Mesenchymal stem cell (in vitro differentiated cells and primary cell): ENCODE data around the gene TRPM7.
"Not testable (repeated sequence)": the region's sequence is repeated elsewhere in the genome, so short reads cannot be mapped to it uniquely, and the experiment has no call there.

Experiments
- DNase-seq: peaks from one replicate; pipeline ENCODE4 v3.0.0-alpha.2; 2013
- H2AFZ ChIP-seq: one replicate; pipeline ENCODE4 v1.6.1; 2013; ENCODE audit warnings: low read depth, mild to moderate bottlenecking, control low read depth, inconsistent platforms, low read length, moderate library complexity
- H2AK5ac ChIP-seq: 2 replicates; pipeline ENCODE4 v1.6.1; 2013; ENCODE audit warnings: low read length, moderate library complexity, mild to moderate bottlenecking, inconsistent platforms; ENCODE audit not compliant: severe bottlenecking
- H2BK120ac ChIP-seq: one replicate; pipeline ENCODE4 v1.6.1; 2013; ENCODE audit warnings: low read depth, mild to moderate bottlenecking, inconsistent platforms, low read length, moderate library complexity
- H2BK12ac ChIP-seq, 2 experiments: one replicate each; pipeline ENCODE4 v1.6.1; 2013; ENCODE audit warnings: inconsistent platforms in 2 of 2, low read length in 2 of 2, mild to moderate bottlenecking in 2 of 2, moderate library complexity in 2 of 2, control low read depth in 1 of 2
- H2BK15ac ChIP-seq: one replicate; pipeline ENCODE4 v1.6.1; 2013; ENCODE audit warnings: mild to moderate bottlenecking, low read depth, inconsistent platforms; ENCODE audit not compliant: poor library complexity, severe bottlenecking
- H2BK5ac ChIP-seq: 2 replicates; pipeline ENCODE4 v1.6.1; 2013; ENCODE audit warnings: low read depth, mild to moderate bottlenecking, low read length, control low read depth, inconsistent platforms; ENCODE audit not compliant: poor library complexity, severe bottlenecking
- H3K14ac ChIP-seq, 2 experiments: one replicate each; pipeline ENCODE4 v1.6.1; 2013; ENCODE audit warnings: inconsistent platforms in 2 of 2, low read length in 2 of 2, control low read depth in 1 of 2, mild to moderate bottlenecking in 1 of 2, moderate library complexity in 1 of 2
- H3K18ac ChIP-seq, 2 experiments: one replicate each; pipeline ENCODE4 v1.6.1; 2013; ENCODE audit warnings: inconsistent platforms in 2 of 2, low read length in 2 of 2, control low read depth in 1 of 2, low read depth in 1 of 2, mild to moderate bottlenecking in 1 of 2
- H3K23ac ChIP-seq, 2 experiments: one replicate each; pipeline ENCODE4 v1.6.1; 2013; ENCODE audit warnings: inconsistent platforms in 2 of 2, low read length in 2 of 2, mild to moderate bottlenecking in 2 of 2, moderate library complexity in 2 of 2, control low read depth in 1 of 2
- H3K27ac ChIP-seq: 2 replicates; pipeline ENCODE4 v1.5.1; 2013; ENCODE audit warnings: mild to moderate bottlenecking, moderate library complexity, low read length, control low read depth, inconsistent platforms; ENCODE audit not compliant: poor library complexity, severe bottlenecking
- H3K27me3 ChIP-seq, 2 experiments: 2 replicates each; pipeline versions ENCODE4 v1.6.1 to v1.7.0; 2013; ENCODE audit warnings: low read length in 2 of 2, mild to moderate bottlenecking in 2 of 2, moderate library complexity in 2 of 2, control low read depth in 1 of 2, inconsistent platforms in 1 of 2; ENCODE audit not compliant: control insufficient read depth in 1 of 2, insufficient read depth in 1 of 2
- H3K36me3 ChIP-seq, 2 experiments: 2 replicates each; pipeline versions ENCODE4 v1.6.1 to v1.7.0; 2013; ENCODE audit warnings: low read length in 2 of 2, control low read depth in 1 of 2, inconsistent platforms in 1 of 2, low read depth in 1 of 2, mild to moderate bottlenecking in 1 of 2; ENCODE audit not compliant: insufficient read depth in 2 of 2, control insufficient read depth in 1 of 2
- H3K4ac ChIP-seq, 2 experiments: one replicate each; pipeline ENCODE4 v1.6.1; 2013; ENCODE audit warnings: inconsistent platforms in 2 of 2, low read length in 2 of 2, mild to moderate bottlenecking in 2 of 2, moderate library complexity in 2 of 2, control low read depth in 1 of 2, low read depth in 1 of 2
- H3K4me1 ChIP-seq: 2 replicates; pipeline ENCODE4 v1.6.1; 2013; ENCODE audit warnings: low read depth, low read length, control low read depth; ENCODE audit not compliant: control insufficient read depth, insufficient read depth
- H3K4me2 ChIP-seq: 2 replicates; pipeline ENCODE4 v1.6.1; 2013; ENCODE audit warnings: low read length, mild to moderate bottlenecking, inconsistent platforms; ENCODE audit not compliant: poor library complexity, severe bottlenecking
- H3K4me3 ChIP-seq, 2 experiments: 2 replicates each; pipeline versions ENCODE4 v1.5.1 to v1.7.0; 2013; ENCODE audit warnings: low read length in 2 of 2, mild to moderate bottlenecking in 2 of 2, control low read depth in 1 of 2, low read depth in 1 of 2; ENCODE audit not compliant: insufficient read depth in 1 of 2
- H3K79me1 ChIP-seq: replicated peaks from 2 replicates; pipeline ENCODE4 v1.6.1; 2013; ENCODE audit warnings: mild to moderate bottlenecking, control low read depth, low read length, inconsistent platforms; ENCODE audit not compliant: poor library complexity, severe bottlenecking
- H3K9ac ChIP-seq: 2 replicates; pipeline ENCODE4 v1.7.0; 2013; ENCODE audit warnings: mild to moderate bottlenecking, low read length, moderate library complexity
- H3K9me3 ChIP-seq: 2 replicates; pipeline ENCODE4 v1.7.0; 2013; ENCODE audit warnings: mild to moderate bottlenecking, low read length; ENCODE audit not compliant: control insufficient read depth
- H4K8ac ChIP-seq: one replicate; pipeline ENCODE4 v1.6.1; 2013; ENCODE audit warnings: inconsistent platforms, mild to moderate bottlenecking, low read length, moderate library complexity
- H4K91ac ChIP-seq: one replicate; pipeline ENCODE4 v1.6.1; 2013; ENCODE audit warnings: mild to moderate bottlenecking, low read length, inconsistent platforms
- WGBS: methylation state at CpG from one replicate; pipeline ENCODE4 v1.1.7; 2013; ENCODE audit warnings: mixed read lengths; 5-methylcytosine and 5-hydroxymethylcytosine counted together

The TRPM7 gene

GRCh38 chr15:50602028-50602427 is 84.6 kb downstream of the TRPM7 start:
- not testable (repeated sequence) for H3K9ac ChIP-seq, H3K9me3 ChIP-seq, H3K14ac ChIP-seq, H3K18ac ChIP-seq, H3K4me1 ChIP-seq, H4K91ac ChIP-seq, H3K4ac ChIP-seq, H4K8ac ChIP-seq, H2BK5ac ChIP-seq, H3K4me2 ChIP-seq, H2AFZ ChIP-seq, H2BK120ac ChIP-seq, H2AK5ac ChIP-seq, H2BK15ac ChIP-seq, H3K79me1 ChIP-seq, DNase-seq, H3K27me3 ChIP-seq, H3K23ac ChIP-seq, H3K4me3 ChIP-seq, H3K27ac ChIP-seq, H2BK12ac ChIP-seq
- WGBS = 98% methylated on average over 3 of the region's 5 CpGs
- peaks cover 6 to 86% of the 10 kb centered on the region in 2 experiments for H3K36me3 ChIP-seq

- Histone ChIP-seq H3K4me3 (no peak overlapping the region), H3K4me1 (no peaks in the 10 kb centered on the region), H2BK5ac (no peak overlapping the region), H3K36me3 (peaks cover 18 to 98% of the 10 kb centered on the region in 2 experiments), H2AK5ac (no peak overlapping the region), H3K79me1 (peaks cover 7% of the 10 kb centered on the region), H3K9ac (no peak overlapping the region), H2BK12ac (no peak overlapping the region), H3K14ac (no peak overlapping the region), H3K27ac (no peak overlapping the region), H2BK15ac (no peak overlapping the region), H4K91ac (no peak overlapping the region), H3K18ac (no peak overlapping the region), H2BK120ac (no peak overlapping the region), H3K9me3 (no peaks in the 10 kb centered on the region), H3K4ac (no peak overlapping the region), H3K23ac (no peak overlapping the region), H4K8ac (no peak overlapping the region), H3K27me3 (no peaks in the 10 kb centered on the region), H2AFZ (no peak overlapping the region), H3K4me2 (no peak overlapping the region)
- no CpG with 5 or more reads among the region's 2 CpGs for WGBS
- no peak for DNase-seq
These were observed 92.3 kb downstream of the TRPM7 start for GRCh38 chr15:50594311-50594710.

- WGBS = 100% methylated on average over 1 of the region's 3 CpGs
- H3K27me3 ChIP-seq = no peaks in the 10 kb centered on the region
- H2BK120ac ChIP-seq = no peak overlapping the region
These were observed 92.8 kb downstream of the TRPM7 start for GRCh38 chr15:50593761-50594160.

GRCh38 chr15:50590288-50590687 is 96.3 kb downstream of the TRPM7 start:
- H2BK15ac ChIP-seq = no peak overlapping the region
- no peaks in the 10 kb centered on the region for H3K27me3 ChIP-seq
- H3K27ac ChIP-seq = no peak overlapping the region
- no peaks in the 10 kb centered on the region for H3K9me3 ChIP-seq
- H3K23ac ChIP-seq = no peak overlapping the region
- WGBS = 100% methylated on average over 1 of the region's 1 CpG
- H4K8ac ChIP-seq = no peak overlapping the region
- no peak overlapping the region for H4K91ac ChIP-seq
- H2BK5ac ChIP-seq = no peak overlapping the region
- no peak overlapping the region for H2AFZ ChIP-seq
- DNase-seq = no peak
- H2AK5ac ChIP-seq = no peak overlapping the region
- no peak overlapping the region for H3K18ac ChIP-seq
- H3K9ac ChIP-seq = no peak overlapping the region
- peaks cover 18 to 98% of the 10 kb centered on the region in 2 experiments for H3K36me3 ChIP-seq
- no peak overlapping the region for H3K4ac ChIP-seq
- no peak overlapping the region for H2BK12ac ChIP-seq
- H3K14ac ChIP-seq = no peak overlapping the region
- no peak overlapping the region for H3K4me2 ChIP-seq
- H3K4me1 ChIP-seq = no peaks in the 10 kb centered on the region
- H2BK120ac ChIP-seq = no peak overlapping the region
- H3K4me3 ChIP-seq = no peak overlapping the region
- H3K79me1 ChIP-seq = peaks cover 4% of the 10 kb centered on the region

More at GRCh38 chr15:50593761-50594160, 92.8 kb downstream of the TRPM7 start:
- Histone ChIP-seq H3K4me2 (no peak overlapping the region), H2BK5ac (no peak overlapping the region), H2BK12ac (no peak overlapping the region), H3K14ac (no peak overlapping the region), H3K9ac (no peak overlapping the region), H3K4me1 (no peaks in the 10 kb centered on the region), H3K79me1 (peaks cover 7% of the 10 kb centered on the region), H3K27ac (no peak overlapping the region), H2BK15ac (no peak overlapping the region), H3K4ac (no peak overlapping the region), H3K23ac (no peak overlapping the region), H2AK5ac (no peak overlapping the region), H2AFZ (no peak overlapping the region), H3K36me3 (peaks cover 21 to 98% of the 10 kb centered on the region in 2 experiments), H3K18ac (no peak overlapping the region), H4K8ac (no peak overlapping the region), H4K91ac (no peak overlapping the region), H3K9me3 (no peaks in the 10 kb centered on the region), H3K4me3 (no peak overlapping the region)
- no peak for DNase-seq
